GM21529 (cell line): Measurements from ENCODE around the gene RFX8.
"Not testable (repeated sequence)": the region's sequence is repeated elsewhere in the genome, so short reads cannot be mapped to it uniquely, and the experiment has no call there.

Source experiments
- ATAC-seq: cut with Tn5 transposase; IDR thresholded peaks from one replicate; pipeline ENCODE4 v1.9.1; 2021; ENCODE audit not compliant: unreplicated experiment

Gene RFX8

GRCh38 chr2:101486994-101487393 is 12.1 kb upstream of the RFX8 start:
- no peak for ATAC-seq

- no peak for ATAC-seq
These were observed 11.4 kb upstream of the RFX8 start for GRCh38 chr2:101486258-101486701.

GRCh38 chr2:101485856-101486255 is 10.9 kb upstream of the RFX8 start:
- no peak for ATAC-seq

- no peak for ATAC-seq
These were observed 5.9 kb upstream of the RFX8 start for GRCh38 chr2:101480764-101481163.

GRCh38 chr2:101479810-101480209 is 4.9 kb upstream of the RFX8 start:
- no peak for ATAC-seq

GRCh38 chr2:101479328-101479727 is 4.4 kb upstream of the RFX8 start:
- ATAC-seq: no peak

- ATAC-seq: no peak
These were observed 3.5 kb upstream of the RFX8 start for GRCh38 chr2:101478181-101479001.

- no peak for ATAC-seq
These were observed 2.6 kb upstream of the RFX8 start for GRCh38 chr2:101477556-101477955.

GRCh38 chr2:101476605-101477208 is 1.8 kb upstream of the RFX8 start:
- no peak for ATAC-seq

GRCh38 chr2:101473911-101474701 is 806 bp downstream of the RFX8 start:
- ATAC-seq: no peak

- ATAC-seq: no peak
These were observed 1.4 kb downstream of the RFX8 start for GRCh38 chr2:101473591-101473910.

- ATAC-seq: no peak
These were observed 5.0 kb downstream of the RFX8 start for GRCh38 chr2:101469863-101470262.

GRCh38 chr2:101467306-101467705 is 7.6 kb downstream of the RFX8 start:
- no peak for ATAC-seq

GRCh38 chr2:101466426-101466825 is 8.5 kb downstream of the RFX8 start:
- ATAC-seq: no peak

- no peak for ATAC-seq
These were observed 10.1 kb downstream of the RFX8 start for GRCh38 chr2:101464841-101465240.

- ATAC-seq: no peak
These were observed 10.8 kb downstream of the RFX8 start for GRCh38 chr2:101463911-101464641.

- ATAC-seq: no peak
These were observed 11.5 kb downstream of the RFX8 start for GRCh38 chr2:101463421-101463820.

- ATAC-seq: no peak
These were observed 13.5 kb downstream of the RFX8 start for GRCh38 chr2:101461381-101461780.

- not testable (repeated sequence) for ATAC-seq
These were observed 20.5 kb downstream of the RFX8 start for GRCh38 chr2:101454408-101454807.

- ATAC-seq: no peak
These were observed 23.9 kb downstream of the RFX8 start for GRCh38 chr2:101450965-101451364.

GRCh38 chr2:101446869-101447268 is 28.0 kb downstream of the RFX8 start:
- no peak for ATAC-seq
